GM18868 (cell line): ENCODE data around the gene MUC5AC.
"Not testable (repeated sequence)": the region's sequence is repeated elsewhere in the genome, so short reads cannot be mapped to it uniquely, and the experiment has no call there.

ENCODE experiments used
- ATAC-seq: cut with Tn5 transposase; IDR thresholded peaks from one replicate; pipeline ENCODE4 v1.9.1; 2021; ENCODE audit warnings: mild to moderate bottlenecking, moderate library complexity; ENCODE audit not compliant: unreplicated experiment

The MUC5AC gene

GRCh38 chr11:1205121-1205986 is 47.6 kb downstream of the MUC5AC start:
- ATAC-seq, result no peak

DNA sequence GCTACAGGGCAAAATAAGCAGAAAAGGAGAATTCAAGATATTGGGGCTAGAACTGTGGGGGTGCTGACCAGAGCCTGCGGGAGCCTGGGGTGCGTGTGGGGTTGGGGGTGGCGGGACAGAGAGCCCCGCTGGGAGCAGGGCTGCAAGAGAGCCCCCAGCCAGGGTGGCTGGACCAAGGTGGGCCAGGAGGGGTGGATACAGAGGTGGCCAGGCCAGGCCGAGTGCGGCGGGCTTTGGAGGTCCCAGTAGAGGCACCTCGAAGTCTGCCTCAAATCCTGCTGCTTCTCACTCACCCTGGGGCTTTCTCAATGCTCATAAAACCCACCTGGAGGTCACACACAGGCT is 48.2 kb downstream of the MUC5AC start:
- no peak for ATAC-seq

- no peak for ATAC-seq
Measured at GRCh38 chr11:1206391-1207271, 48.9 kb downstream of the MUC5AC start.

DNA sequence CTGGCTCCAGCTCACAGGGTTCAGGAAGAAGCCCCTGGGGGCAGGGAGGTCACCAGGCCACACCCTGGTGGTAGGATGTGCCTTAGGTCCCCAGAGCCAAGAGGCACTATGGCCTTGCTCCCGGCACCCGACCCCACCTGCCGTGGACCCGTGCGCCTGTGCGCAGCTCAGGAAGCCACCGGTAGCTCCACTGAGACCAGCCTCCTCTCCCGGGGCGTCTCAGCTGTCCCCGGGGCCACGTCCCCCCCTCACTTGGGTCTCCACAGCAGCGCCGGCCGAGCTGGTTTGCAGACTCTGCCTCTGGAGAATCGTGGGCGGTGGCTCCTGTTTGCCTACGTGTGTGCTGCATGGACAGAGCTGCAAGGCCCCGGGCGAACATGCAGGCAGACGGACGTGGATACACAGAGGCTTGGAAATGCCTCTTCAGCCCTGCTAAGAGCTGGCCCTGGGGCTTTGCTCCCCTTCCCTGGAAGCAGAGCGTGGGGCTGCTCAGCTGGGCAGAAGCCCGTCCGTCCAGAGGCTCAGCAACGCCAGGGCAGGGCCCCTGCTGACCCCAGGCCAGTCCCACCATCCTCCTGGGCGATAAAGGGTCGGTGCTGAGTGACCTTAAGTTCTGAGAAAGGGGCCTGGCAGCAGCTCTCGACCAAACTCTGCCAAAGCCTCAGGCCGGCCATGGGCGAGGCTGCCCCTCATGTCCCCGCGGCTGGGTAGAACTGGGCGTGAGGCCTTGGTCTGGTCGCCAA is 49.8 kb downstream of the MUC5AC start:
- ATAC-seq, result no peak

DNA sequence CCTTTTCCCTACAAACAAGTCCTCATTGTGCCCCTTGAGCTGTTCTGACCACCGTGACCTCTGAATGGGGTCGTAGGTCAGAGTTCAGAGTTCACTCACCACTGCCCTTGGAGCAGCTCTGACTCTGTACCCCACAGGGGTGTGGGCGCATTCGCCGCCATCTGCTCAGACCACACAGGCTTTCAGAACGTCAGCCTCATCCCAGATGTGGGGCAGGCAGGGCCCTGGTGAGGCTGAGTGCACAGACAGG is 50.3 kb downstream of the MUC5AC start:
- ATAC-seq, result no peak

- no peak for ATAC-seq
Measured at GRCh38 chr11:1208394-1209261, 50.9 kb downstream of the MUC5AC start.

- ATAC-seq, result no peak
Measured at GRCh38 chr11:1209371-1210057, 51.8 kb downstream of the MUC5AC start.

- no peak for ATAC-seq
Measured at GRCh38 chr11:1211838-1212237, 54.1 kb downstream of the MUC5AC start.

DNA sequence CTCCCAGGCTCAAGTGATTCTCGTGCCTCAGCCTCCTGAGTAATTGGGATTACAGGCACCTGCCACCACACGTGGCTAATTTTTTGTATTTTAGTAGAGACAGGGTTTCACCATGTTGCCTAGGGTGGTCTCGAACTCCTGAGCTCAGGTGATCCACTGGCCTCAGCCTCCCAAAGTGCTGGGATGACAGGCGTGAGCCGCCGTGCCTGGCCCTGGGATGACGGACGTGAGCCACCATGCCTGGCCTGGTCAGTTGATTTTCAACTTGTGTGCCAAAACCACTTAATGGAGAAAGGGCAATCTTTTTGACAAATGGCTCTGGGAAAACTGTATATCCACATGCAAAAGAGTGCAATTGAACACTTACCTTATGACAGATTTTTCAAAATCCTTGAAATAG is 58.1 kb downstream of the MUC5AC start:
- ATAC-seq, result not testable (repeated sequence)

- ATAC-seq, result no peak
Measured at GRCh38 chr11:1217151-1217550, 59.4 kb downstream of the MUC5AC start.

- no peak for ATAC-seq
Measured at GRCh38 chr11:1218256-1218787, 60.6 kb downstream of the MUC5AC start.

DNA sequence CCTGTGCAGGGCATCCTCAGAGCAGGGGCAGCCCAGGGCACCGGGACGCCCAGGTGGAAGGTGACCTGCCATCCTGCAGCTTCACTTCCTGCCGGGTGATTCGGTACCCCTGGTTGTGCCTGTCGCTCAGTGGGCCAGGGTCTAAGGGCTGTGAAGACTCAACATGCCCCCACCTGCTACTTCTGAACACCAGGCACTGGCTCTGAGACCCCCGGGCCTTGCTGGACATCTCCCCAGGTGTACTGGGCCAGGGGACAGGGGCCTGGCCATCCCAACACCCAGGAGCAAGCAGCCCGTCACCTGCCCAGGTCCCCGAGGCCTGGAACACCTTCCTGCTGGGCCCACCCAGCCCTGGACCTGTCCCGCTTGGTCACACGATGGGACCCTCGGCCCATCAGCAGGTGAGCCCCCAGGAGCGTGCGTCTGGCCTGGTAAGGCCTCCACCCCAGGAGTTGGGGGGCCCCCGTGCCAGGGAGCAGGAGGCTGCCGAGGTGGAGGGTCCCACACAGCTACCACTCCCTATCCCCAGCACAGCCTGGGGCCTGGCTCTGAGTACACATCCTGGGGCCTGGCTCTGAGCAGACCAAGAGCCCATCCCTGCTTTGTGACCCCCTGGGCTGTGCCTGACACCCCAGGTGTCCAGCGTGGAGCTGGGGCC is 61.2 kb downstream of the MUC5AC start:
- no peak for ATAC-seq

DNA sequence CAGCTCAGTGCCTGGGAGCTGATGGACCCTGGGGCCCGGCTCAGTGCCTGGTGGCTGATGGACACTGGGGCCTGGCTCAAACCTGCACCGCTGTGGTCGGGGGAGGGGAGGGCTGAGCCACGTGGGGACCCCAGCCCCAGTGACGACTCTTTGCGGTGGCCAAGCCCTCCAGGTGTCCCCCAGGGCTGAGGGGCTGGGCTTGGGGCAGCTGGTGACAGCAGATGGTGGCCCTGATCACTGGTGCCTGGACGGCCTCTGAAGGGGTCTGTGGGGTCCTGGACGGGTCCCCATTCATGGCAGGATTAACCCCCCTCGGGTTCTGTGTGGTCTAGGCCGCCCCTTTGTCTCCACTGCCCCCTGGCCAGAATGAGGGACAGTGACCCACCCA is 61.7 kb downstream of the MUC5AC start:
- no peak for ATAC-seq

DNA sequence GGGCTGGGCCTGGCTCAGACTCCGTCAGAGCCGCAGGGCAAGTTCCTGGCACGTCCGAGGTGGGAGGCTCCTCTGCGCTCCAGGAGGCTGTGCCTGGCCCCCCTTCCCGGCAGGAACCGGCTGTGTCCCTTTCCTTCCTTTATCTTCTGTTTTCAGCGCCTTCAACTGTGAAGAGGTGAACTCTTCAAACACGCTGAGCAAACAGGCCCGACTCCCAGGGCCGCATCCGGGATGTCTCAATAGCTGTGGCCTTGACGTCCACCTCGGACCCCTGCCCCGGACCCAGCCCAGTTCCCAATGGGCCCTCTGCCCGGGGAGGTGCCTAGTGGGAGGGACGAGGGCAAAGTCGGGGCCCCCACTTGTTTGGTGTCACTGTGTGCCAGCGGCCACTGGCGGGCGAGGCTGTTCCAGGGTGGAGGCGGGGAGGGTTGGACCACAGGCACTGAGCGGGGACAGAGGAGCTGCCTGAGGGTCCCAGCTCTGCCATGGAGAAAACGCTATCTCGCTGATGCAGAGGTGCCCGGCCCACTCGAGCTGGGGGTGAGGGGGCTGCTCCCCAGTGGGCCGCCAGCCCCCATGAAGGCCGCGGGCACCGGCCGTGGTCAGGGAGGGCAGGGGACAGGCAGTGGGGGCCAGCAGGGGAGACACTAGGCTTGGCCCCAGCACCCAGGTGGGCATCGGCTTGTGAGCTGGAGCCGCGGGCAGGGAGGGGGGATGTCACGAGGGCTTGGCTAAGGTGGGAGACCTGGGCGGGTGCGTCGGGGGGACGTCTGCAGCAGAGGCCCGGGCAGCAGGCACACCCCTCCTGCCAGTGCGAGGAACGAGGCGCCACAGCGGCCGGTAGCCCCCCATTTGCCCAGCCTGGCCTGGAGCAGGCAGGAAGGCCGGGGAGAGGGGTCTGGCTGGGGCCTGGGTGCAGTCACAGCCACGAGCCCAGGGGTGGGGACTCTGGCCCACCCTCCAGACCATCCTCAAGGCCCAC is 62.4 kb downstream of the MUC5AC start:
- ATAC-seq, result no peak

- no peak for ATAC-seq
Measured at GRCh38 chr11:1220941-1221721, 63.4 kb downstream of the MUC5AC start.

GRCh38 chr11:1221848-1222311 is 64.1 kb downstream of the MUC5AC start:
- ATAC-seq, result no peak
